GM21737 (cell line): ENCODE measurements around the gene SP140.
"Not testable (repeated sequence)": the region's sequence is repeated elsewhere in the genome, so short reads cannot be mapped to it uniquely, and the experiment has no call there.

Experiments used
- ATAC-seq: cut with Tn5 transposase; IDR thresholded peaks from one replicate; pipeline ENCODE4 v1.9.1; 2021; ENCODE audit warnings: mild to moderate bottlenecking, moderate library complexity; ENCODE audit not compliant: unreplicated experiment

The SP140 gene

GRCh38 chr2:230282936-230283335 is 57.4 kb downstream of the SP140 start:
- ATAC-seq, result no peak

GRCh38 chr2:230286048-230286447 is 60.5 kb downstream of the SP140 start:
- ATAC-seq, result no peak

- ATAC-seq, result not testable (repeated sequence)
These were observed 63.8 kb downstream of the SP140 start for GRCh38 chr2:230289311-230289710.

GRCh38 chr2:230295192-230295591 is 69.7 kb downstream of the SP140 start:
- no peak for ATAC-seq

- ATAC-seq, result no peak
These were observed 71.4 kb downstream of the SP140 start for GRCh38 chr2:230296917-230297316.

- ATAC-seq, result no peak
These were observed 74.1 kb downstream of the SP140 start for GRCh38 chr2:230299618-230300017.

GRCh38 chr2:230305416-230306275 is 80.1 kb downstream of the SP140 start:
- no peak for ATAC-seq

- no peak for ATAC-seq
These were observed 80.9 kb downstream of the SP140 start for GRCh38 chr2:230306474-230306873.

- ATAC-seq, result no peak
These were observed 81.9 kb downstream of the SP140 start for GRCh38 chr2:230307485-230307884.

- no peak for ATAC-seq
These were observed 83.0 kb downstream of the SP140 start for GRCh38 chr2:230308402-230309000.

GRCh38 chr2:230310792-230311191 is 85.3 kb downstream of the SP140 start:
- not testable (repeated sequence) for ATAC-seq

GRCh38 chr2:230311634-230312033 is 86.1 kb downstream of the SP140 start:
- not testable (repeated sequence) for ATAC-seq

- ATAC-seq, result no peak
These were observed 87.1 kb downstream of the SP140 start for GRCh38 chr2:230312638-230313037.

- no peak for ATAC-seq
These were observed 91.8 kb downstream of the SP140 start for GRCh38 chr2:230317366-230317765.

GRCh38 chr2:230318190-230319121 is 92.9 kb downstream of the SP140 start:
- ATAC-seq, result no peak

GRCh38 chr2:230319211-230319862 is 93.8 kb downstream of the SP140 start:
- ATAC-seq, result peak; percentile 84

GRCh38 chr2:230321031-230321430 is 95.5 kb downstream of the SP140 start:
- no peak for ATAC-seq

- no peak for ATAC-seq
These were observed 97.2 kb downstream of the SP140 start for GRCh38 chr2:230322561-230323384.

- no peak for ATAC-seq
These were observed 98.0 kb downstream of the SP140 start for GRCh38 chr2:230323385-230324106.
